HCT116 (cell line): ENCODE measurements around the gene PYROXD2. TPM values are rescaled to one million over a fixed set of nuclear protein-coding genes. Genes with fewer than 3 reads are reported as not detected.

Source experiments
- ATAC-seq: fragments of 200-7000 bp; cut with Tn5 transposase; 2 replicates; pipeline ENCODE4 v1.9.1; 2020; ENCODE audit warnings: mild to moderate bottlenecking, moderate library complexity
- BruUV-seq: library from RNA; stranded (reverse); fragments of 400-500 nt; replicated peaks from 2 replicates; lab custom pipeline; 2021; lab: Mats Ljungman, UMichigan
- CTCF ChIA-PET: fragments of 300-600 bp; sonication (Branson Sonifier 250); formaldehyde crosslinking; loops from one replicate; lab custom pipeline; 2021; ENCODE audit warnings: antibody characterized with exemption; lab: Charles Lee
- POLR2A ChIA-PET: fragments of 300-600, 350-600 bp; sonication (Branson Sonifier 250); formaldehyde crosslinking; loops from one replicate; lab custom pipeline; 2021; ENCODE audit warnings: antibody characterized with exemption; lab: Charles Lee
- RAD21 ChIA-PET, 2 experiments: fragments of 300-600 bp; sonication (Branson Sonifier 250); formaldehyde crosslinking; loops; one replicate each; lab custom pipeline; 2023; ENCODE audit warnings: low total read pairs in 2 of 2; ENCODE audit not compliant: uncharacterized antibody in 2 of 2, unreplicated experiment in 2 of 2, low non-redundant PET in 1 of 2; lab: Charles Lee
- DNase-seq: peaks from one replicate; pipeline ENCODE4 v3.0.0-alpha.2; 2010; ENCODE audit warnings: low read depth, low spot score
- H2AFZ ChIP-seq: fragments of 200-600 bp; shearing (Covaris generic), sonication (generic); 2 replicates; pipeline ENCODE4 v1.6.1; 2017; ENCODE audit warnings: low read depth, mixed run types, mixed read lengths, antibody characterized with exemption, low read length; ENCODE audit not compliant: poor library complexity, severe bottlenecking
- H3K27ac ChIP-seq: 2 replicates; pipeline ENCODE4 v1.5.1; 2012; ENCODE audit warnings: low read depth, low read length
- H3K27me3 ChIP-seq: fragments of 200-600 bp; sonication (generic); 2 replicates; pipeline ENCODE4 v1.6.1; 2016; ENCODE audit warnings: mixed run types, low read length, mixed read lengths; ENCODE audit not compliant: insufficient read depth
- H3K36me3 ChIP-seq, 2 experiments: fragments of 200-500 bp in 1 of 2; fragments of 200-600 bp in 1 of 2; sonication (Bioruptor generic) in 1 of 2; sonication (generic) in 1 of 2; 2 replicates each; pipeline versions ENCODE4 v1.5.1 to v1.6.1; 2014 to 2016; ENCODE audit warnings: low read length in 2 of 2, inconsistent platforms in 1 of 2, mixed read lengths in 1 of 2, mixed run types in 1 of 2; ENCODE audit not compliant: insufficient read depth in 2 of 2, control insufficient read depth in 1 of 2
- H3K4me1 ChIP-seq, 2 experiments: fragments of 200-600 bp in 1 of 2; sonication (generic) in 1 of 2; 2 replicates each; pipeline versions ENCODE4 v1.5.1 to v1.6.1; 2012 to 2017; ENCODE audit warnings: low read length in 2 of 2, inconsistent platforms in 1 of 2, mild to moderate bottlenecking in 1 of 2, mixed read lengths in 1 of 2, mixed run types in 1 of 2, moderate library complexity in 1 of 2; ENCODE audit not compliant: insufficient read depth in 2 of 2, control insufficient read depth in 1 of 2
- H3K4me2 ChIP-seq: fragments of 200-600 bp; sonication (generic); 2 replicates; pipeline ENCODE4 v1.6.1; 2017; ENCODE audit warnings: mixed run types, low read length, mixed read lengths
- H3K4me3 ChIP-seq, 2 experiments: fragments of 200-600 bp in 1 of 2; sonication (generic) in 1 of 2; replicated peaks in 1 of 2; 2 replicates each; pipeline ENCODE4 v1.5.1; 2011 to 2016; ENCODE audit warnings: low read length in 2 of 2, control low read depth in 1 of 2, low read depth in 1 of 2, mild to moderate bottlenecking in 1 of 2, mixed read lengths in 1 of 2, mixed run types in 1 of 2
- H3K79me2 ChIP-seq: fragments of 200-600 bp; sonication (generic); 2 replicates; pipeline ENCODE4 v1.6.1; 2017; ENCODE audit warnings: mild to moderate bottlenecking, mixed run types, low read length, moderate library complexity, mixed read lengths; ENCODE audit not compliant: insufficient read depth
- H3K9ac ChIP-seq: fragments of 200-600 bp; sonication (generic); 2 replicates; pipeline ENCODE4 v1.6.1; 2016; ENCODE audit warnings: low read length, mixed read lengths
- H3K9me2 ChIP-seq: fragments of 200-600 bp; sonication (generic), shearing (Covaris generic); 2 replicates; pipeline ENCODE4 v1.6.1; 2017; ENCODE audit warnings: mixed run types, mild to moderate bottlenecking, moderate library complexity; ENCODE audit not compliant: insufficient read depth
- H3K9me3 ChIP-seq, 2 experiments: fragments of 200-500 bp in 1 of 2; fragments of 200-600 bp in 1 of 2; sonication (Bioruptor generic) in 1 of 2; sonication (generic) in 1 of 2; 2 replicates each; pipeline ENCODE4 v1.6.1; 2014 to 2017; ENCODE audit warnings: low read length in 2 of 2, mixed read lengths in 2 of 2, inconsistent platforms in 1 of 2, low read depth in 1 of 2, mild to moderate bottlenecking in 1 of 2, mixed run types in 1 of 2, moderate library complexity in 1 of 2; ENCODE audit not compliant: control insufficient read depth in 1 of 2, insufficient read depth in 1 of 2
- H4K20me1 ChIP-seq: fragments of 200-600 bp; sonication (generic), shearing (Covaris generic); 2 replicates; pipeline ENCODE4 v1.6.1; 2017; ENCODE audit warnings: mixed run types, mild to moderate bottlenecking, moderate library complexity; ENCODE audit not compliant: insufficient read depth
- CEBPB ChIP-seq: IDR thresholded peaks from 2 replicates; pipeline ENCODE4 v1.6.1; 2012; ENCODE audit warnings: low read depth
- ELF1 ChIP-seq: IDR thresholded peaks from 2 replicates; pipeline ENCODE4 v1.6.1; 2012; ENCODE audit warnings: low read depth, borderline replicate concordance
- EZH2phosphoT487 ChIP-seq: fragments of 200-600 bp; IDR thresholded peaks from 2 replicates; pipeline ENCODE4 v1.6.1; 2018; ENCODE audit warnings: antibody characterized with exemption, borderline replicate concordance
- JUND ChIP-seq: IDR thresholded peaks from 2 replicates; pipeline ENCODE4 v1.6.1; 2012
- POLR2A ChIP-seq: IDR thresholded peaks from 2 replicates; pipeline ENCODE4 v1.7.0; 2011; ENCODE audit warnings: borderline replicate concordance; ENCODE audit not compliant: insufficient read depth, insufficient read length; ENCODE audit errors: extremely low read depth
- SP1 ChIP-seq: IDR thresholded peaks from 2 replicates; pipeline ENCODE4 v1.6.1; 2012; ENCODE audit warnings: low read depth
- SRF ChIP-seq: IDR thresholded peaks from 2 replicates; pipeline ENCODE4 v1.6.1; 2012; ENCODE audit warnings: low read depth
- ZFX ChIP-seq: fragments of 450-650 bp; IDR thresholded peaks from 2 replicates; pipeline ENCODE4 v1.6.1; 2017
- ZNF274 ChIP-seq: fragments of 200-500 bp; sonication (Bioruptor generic); IDR thresholded peaks from 2 replicates; pipeline ENCODE4 v1.6.1; 2014; ENCODE audit warnings: mild to moderate bottlenecking, low read depth, low read length, inconsistent platforms
- intact Hi-C: fragments of 100-400 bp; cut with micrococcal nuclease; formaldehyde crosslinking; loops from 2 replicates; pipeline ENCODE4 v1.10.0; 2022
- total RNA-seq: library from RNA; stranded (reverse); gene quantifications from one replicate; pipeline ENCODE4 v1.2.1, GENCODE V29; 2021; ENCODE audit not compliant: unreplicated experiment
- TF ChIP-seq, protein P1 (sequence below): IDR thresholded peaks from 2 replicates; pipeline ENCODE4 v1.6.1; 2011; ENCODE audit warnings: mild to moderate bottlenecking, low read length, moderate library complexity; ENCODE audit not compliant: insufficient replicate concordance; ENCODE audit errors: extremely low read depth
- TF ChIP-seq, protein P2 (sequence below), 3 experiments: fragments of 200-600 bp in 1 of 3; sonication (generic) in 1 of 3; IDR thresholded peaks in 2 of 3; conservative IDR thresholded peaks in 1 of 3; 2 replicates each; pipeline ENCODE4 v1.5.1; 2012 to 2017; ENCODE audit warnings: low read depth in 2 of 3, low read length in 2 of 3, antibody characterized with exemption in 1 of 3, borderline replicate concordance in 1 of 3, control low read depth in 1 of 3, mild to moderate bottlenecking in 1 of 3, mixed read lengths in 1 of 3, mixed run types in 1 of 3, moderate library complexity in 1 of 3; ENCODE audit not compliant: insufficient read depth in 1 of 3

Gene PYROXD2
- total RNA-seq, 1 experiment from 2014 or later, result 14.2 TPM

DNA sequence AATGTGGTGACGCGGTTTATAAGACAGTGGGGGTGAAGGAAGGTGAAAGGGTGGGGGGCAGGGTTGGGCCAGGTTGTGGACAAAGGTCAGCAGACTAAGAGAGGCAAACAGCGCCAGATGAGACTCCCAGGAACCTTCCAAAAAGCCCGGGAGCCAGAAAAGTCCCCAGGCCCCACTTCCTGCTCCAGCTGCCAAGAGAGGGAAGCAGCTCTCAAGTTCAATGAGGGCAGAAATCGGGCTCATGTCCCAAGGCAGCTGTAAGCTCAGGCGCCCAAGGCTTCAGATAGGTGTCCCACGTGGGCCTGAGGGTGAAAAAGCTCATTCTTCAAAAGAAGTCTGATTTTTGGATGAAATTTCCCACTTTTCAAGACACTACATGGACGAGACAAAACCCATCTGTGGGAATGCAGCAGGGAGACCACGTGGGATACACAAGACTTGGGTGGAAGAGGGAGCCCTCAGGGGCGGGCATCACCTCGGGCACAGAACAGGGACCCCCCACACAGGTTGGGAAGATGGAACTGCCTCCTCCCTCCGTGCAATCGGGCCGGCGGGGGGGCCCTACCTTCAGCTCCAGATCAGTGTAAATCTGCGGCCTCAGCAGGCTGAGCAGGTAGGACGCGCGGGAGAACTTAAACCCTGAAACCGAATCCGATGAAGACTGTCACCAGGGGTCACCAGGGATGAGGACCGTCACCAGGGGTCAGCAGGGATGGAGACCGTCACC lies 7.8 kb downstream of the PYROXD2 start:
- ChIA-PET CTCF (no interaction called here), POLR2A (no interaction called here), RAD21 (no interaction called here)
- DNase-seq (no peak), ATAC-seq (no peak)
- H3K27ac ChIP-seq, result no peak overlapping the region
- no peak for TF ChIP-seq EZH2phosphoT487
- TF ChIP-seq, protein P1, sequence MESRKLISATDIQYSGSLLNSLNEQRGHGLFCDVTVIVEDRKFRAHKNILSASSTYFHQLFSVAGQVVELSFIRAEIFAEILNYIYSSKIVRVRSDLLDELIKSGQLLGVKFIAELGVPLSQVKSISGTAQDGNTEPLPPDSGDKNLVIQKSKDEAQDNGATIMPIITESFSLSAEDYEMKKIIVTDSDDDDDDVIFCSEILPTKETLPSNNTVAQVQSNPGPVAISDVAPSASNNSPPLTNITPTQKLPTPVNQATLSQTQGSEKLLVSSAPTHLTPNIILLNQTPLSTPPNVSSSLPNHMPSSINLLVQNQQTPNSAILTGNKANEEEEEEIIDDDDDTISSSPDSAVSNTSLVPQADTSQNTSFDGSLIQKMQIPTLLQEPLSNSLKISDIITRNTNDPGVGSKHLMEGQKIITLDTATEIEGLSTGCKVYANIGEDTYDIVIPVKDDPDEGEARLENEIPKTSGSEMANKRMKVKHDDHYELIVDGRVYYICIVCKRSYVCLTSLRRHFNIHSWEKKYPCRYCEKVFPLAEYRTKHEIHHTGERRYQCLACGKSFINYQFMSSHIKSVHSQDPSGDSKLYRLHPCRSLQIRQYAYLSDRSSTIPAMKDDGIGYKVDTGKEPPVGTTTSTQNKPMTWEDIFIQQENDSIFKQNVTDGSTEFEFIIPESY, result no peak
- no peak for TF ChIP-seq JUND
- no peak for TF ChIP-seq ELF1
- no peak for TF ChIP-seq POLR2A
- no peak for TF ChIP-seq CEBPB
- no peaks in the 10 kb centered on the region for H3K9me3 ChIP-seq
- H3K4me2 ChIP-seq, result no peak overlapping the region
- no peak overlapping the region for H2AFZ ChIP-seq
- no peaks in the 10 kb centered on the region for H4K20me1 ChIP-seq
- H3K4me3 ChIP-seq, result no peak overlapping the region
- intact Hi-C loops, result no loop called here
- peaks cover 0 to 3% of the 10 kb centered on the region in 2 experiments; a peak in 1 of 4 replicates for H3K4me1 ChIP-seq
- no TSS peak for BruUV-seq
- no peaks in the 10 kb centered on the region for H3K27me3 ChIP-seq
- H3K9me2 ChIP-seq, result no peaks in the 10 kb centered on the region
- no peaks in the 10 kb centered on the region for H3K36me3 ChIP-seq
- no peak overlapping the region for H3K9ac ChIP-seq
- H3K79me2 ChIP-seq, result no peaks in the 10 kb centered on the region

DNA sequence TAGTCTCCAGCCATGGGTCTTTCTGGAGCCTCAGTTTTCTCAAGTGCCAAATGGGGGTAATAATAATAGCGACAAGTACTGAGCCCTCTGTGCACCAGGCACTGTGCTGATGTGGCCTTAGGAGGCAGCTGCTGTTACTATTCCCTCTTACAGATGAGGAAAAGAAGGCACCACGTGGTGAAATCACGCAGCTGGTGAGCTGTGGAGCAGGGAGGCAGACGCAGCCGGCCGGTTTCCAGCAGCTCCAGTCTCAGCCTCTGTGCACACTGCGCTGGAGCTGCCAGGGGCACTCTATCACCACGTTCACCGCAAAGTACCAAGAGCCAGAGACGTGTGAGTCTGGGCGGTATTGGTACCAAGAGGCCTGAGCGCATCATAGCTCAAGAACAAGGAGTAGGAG lies 9.6 kb downstream of the PYROXD2 start:
- CTCF ChIA-PET, result interaction anchor here (1.1 kb wide), 1 partner anchor 20 kb away, joined by 4 read pairs; no protein-coding TSS in a partner anchor
- no peaks in the 10 kb centered on the region for H3K79me2 ChIP-seq
- no peak overlapping the region for H3K4me2 ChIP-seq
- H3K9me3 ChIP-seq, result no peaks in the 10 kb centered on the region
- no peak overlapping the region for H2AFZ ChIP-seq
- no TSS peak for BruUV-seq
- TF ChIP-seq SRF (no peak), ZFX (no peak), SP1 (no peak), ELF1 (no peak), EZH2phosphoT487 (no peak), ZNF274 (no peak)
- TF ChIP-seq, protein P2, sequence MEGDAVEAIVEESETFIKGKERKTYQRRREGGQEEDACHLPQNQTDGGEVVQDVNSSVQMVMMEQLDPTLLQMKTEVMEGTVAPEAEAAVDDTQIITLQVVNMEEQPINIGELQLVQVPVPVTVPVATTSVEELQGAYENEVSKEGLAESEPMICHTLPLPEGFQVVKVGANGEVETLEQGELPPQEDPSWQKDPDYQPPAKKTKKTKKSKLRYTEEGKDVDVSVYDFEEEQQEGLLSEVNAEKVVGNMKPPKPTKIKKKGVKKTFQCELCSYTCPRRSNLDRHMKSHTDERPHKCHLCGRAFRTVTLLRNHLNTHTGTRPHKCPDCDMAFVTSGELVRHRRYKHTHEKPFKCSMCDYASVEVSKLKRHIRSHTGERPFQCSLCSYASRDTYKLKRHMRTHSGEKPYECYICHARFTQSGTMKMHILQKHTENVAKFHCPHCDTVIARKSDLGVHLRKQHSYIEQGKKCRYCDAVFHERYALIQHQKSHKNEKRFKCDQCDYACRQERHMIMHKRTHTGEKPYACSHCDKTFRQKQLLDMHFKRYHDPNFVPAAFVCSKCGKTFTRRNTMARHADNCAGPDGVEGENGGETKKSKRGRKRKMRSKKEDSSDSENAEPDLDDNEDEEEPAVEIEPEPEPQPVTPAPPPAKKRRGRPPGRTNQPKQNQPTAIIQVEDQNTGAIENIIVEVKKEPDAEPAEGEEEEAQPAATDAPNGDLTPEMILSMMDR (IDR thresholded peaks at IDR 0.05 in 2 of 3, conservative IDR thresholded peaks at IDR 0.05 in 1 of 3; ENCODE audit: borderline replicate concordance in 1 of 3, insufficient read depth in 1 of 3, low read depth in 2 of 3, low read length in 2 of 3), result no peak
- TF ChIP-seq, all 23 proteins: peak for 0
- Histone ChIP-seq H3K9me2 (no peaks in the 10 kb centered on the region), H3K4me3 (no peak overlapping the region), H4K20me1 (no peaks in the 10 kb centered on the region), H3K27me3 (no peaks in the 10 kb centered on the region), H3K27ac (no peak overlapping the region), H3K9ac (no peak overlapping the region), H3K36me3 (no peaks in the 10 kb centered on the region), H3K4me1 (peaks cover 0 to 3% of the 10 kb centered on the region in 2 experiments; a peak in 1 of 4 replicates)
- DNase-seq, result no peak
- no peak for ATAC-seq
- RAD21 ChIA-PET, result no interaction called here
- POLR2A ChIA-PET, result interaction anchor here (1.3 kb wide), 1 partner anchor 10 kb away, joined by 4 read pairs; the partner anchor contains the start of gene PYROXD2
- intact Hi-C loops, result no loop called here
